HG03060 (cell line): ENCODE results near the gene TENM4.
"Not testable (repeated sequence)": the region's sequence is repeated elsewhere in the genome, so short reads cannot be mapped to it uniquely, and the experiment has no call there.

Experiments
- ATAC-seq: cut with Tn5 transposase; IDR thresholded peaks from one replicate; pipeline ENCODE4 v1.9.1; 2021; ENCODE audit warnings: low read depth, moderate number of reproducible peaks; ENCODE audit not compliant: unreplicated experiment

The TENM4 gene

DNA sequence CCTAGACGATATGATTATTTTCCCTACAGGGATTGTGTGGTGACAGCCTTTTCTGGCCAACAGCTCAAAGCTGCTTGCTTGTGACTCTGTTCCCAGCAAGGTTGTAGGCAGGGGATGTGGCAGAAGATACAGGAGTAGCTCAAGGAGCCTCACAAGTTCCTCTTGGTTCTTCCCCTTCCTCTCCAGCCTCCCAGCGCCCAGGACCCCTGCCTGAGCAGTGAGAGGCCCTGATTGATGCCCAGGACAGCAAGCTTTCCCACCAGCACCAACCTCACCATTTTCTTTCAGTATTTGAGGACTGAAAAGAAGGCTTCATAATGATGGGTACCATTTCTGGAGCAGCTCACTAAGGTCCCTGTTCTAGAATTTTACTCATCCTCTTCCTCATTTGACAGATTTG is 248.0 kb downstream of the TENM4 start:
- no peak for ATAC-seq

DNA sequence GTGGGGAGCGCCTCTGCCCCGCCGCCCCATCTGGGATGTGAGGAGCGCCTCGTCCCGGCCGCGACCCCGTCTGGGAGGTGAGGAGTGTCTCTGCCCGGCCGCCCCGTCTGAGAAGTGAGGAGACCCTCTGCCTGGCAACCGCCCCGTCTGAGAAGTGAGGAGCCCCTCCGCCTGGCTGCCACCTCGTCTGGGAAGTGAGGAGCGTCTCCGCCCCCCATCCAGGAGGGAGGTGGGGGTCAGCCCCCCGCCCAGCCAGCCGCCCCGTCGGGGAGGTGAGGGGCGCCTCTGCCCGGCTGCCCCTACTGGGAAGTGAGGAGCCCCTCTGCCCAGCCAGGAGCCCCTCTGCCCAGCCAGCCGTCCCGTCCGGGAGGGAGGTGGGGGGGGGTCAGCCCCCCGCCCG is 249.1 kb downstream of the TENM4 start:
- not testable (repeated sequence) for ATAC-seq

DNA sequence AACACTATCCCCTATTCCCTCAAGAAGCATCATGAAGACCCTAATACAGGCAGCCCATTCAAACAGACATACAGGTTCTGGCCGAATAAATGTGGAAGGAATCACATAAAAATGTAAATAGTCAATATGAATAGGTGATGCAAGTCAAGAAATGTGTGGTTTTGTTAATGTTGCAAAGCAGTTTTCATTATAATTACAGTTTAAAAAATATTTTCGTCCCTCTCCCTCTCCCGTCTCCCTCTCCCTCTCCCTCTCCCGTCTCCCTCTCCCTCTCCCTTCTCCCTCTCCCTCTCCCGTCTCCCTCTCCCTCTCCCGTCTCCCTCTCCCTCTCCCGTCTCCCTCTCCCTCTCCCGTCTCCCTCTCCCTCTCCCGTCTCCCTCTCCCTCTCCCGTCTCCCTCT is 250.3 kb downstream of the TENM4 start:
- ATAC-seq, result not testable (repeated sequence)

DNA sequence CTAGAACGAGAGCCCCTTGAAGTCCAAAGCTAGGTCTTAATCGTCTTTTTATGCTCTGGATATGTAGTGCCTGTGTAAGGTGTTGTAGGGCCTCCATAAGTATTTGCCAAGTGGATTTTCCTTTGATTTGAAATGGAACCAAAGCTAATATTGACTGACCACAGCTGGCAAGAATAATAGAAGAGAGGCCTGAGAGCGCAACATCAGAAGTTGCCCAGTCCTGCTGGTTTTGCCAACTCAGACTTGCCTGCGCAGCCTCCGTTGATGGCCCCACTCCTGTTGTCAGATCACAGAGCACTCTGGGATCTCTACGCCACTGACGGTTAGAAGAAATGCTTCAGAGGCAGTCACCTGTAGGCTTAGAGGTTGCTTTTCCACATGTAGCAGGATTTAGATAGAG is 251.2 kb downstream of the TENM4 start:
- no peak for ATAC-seq

DNA sequence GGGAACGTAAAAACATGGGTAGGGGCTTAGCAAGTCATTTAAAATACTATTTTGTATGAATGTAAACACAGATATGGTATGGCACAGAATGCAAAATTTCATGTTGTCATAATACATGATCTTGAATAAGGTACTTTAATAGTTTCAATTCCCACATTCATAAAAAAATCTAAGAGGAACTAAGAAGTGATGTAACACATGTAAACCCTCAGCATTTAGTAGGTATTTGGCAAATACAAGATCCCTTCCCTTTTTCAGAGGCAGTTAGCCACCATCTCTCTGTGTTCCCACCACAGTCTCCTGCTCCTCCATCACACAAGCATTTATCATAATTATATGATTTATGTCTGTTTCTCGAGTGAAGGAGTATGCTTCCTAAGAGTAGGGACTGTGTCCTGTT is 251.8 kb downstream of the TENM4 start:
- ATAC-seq, result no peak

DNA sequence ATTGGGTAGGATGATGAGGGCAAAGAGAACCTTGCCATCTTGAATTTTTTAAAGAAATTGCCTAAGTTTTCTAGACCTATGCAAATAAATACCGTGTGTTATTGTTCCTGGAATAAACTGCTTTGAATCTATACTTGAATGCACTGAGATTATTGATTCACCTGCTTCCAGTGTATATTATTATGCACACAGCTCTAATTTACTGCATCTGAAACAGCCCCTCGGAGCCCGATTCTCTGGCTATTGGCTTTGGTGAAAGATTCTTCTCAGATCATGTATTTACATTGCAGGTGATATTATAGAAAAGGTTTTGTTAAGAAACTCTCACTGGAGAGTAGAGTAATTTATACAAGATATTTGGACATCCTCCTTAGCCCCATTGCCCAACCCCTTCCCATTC is 254.2 kb downstream of the TENM4 start:
- ATAC-seq, result no peak

DNA sequence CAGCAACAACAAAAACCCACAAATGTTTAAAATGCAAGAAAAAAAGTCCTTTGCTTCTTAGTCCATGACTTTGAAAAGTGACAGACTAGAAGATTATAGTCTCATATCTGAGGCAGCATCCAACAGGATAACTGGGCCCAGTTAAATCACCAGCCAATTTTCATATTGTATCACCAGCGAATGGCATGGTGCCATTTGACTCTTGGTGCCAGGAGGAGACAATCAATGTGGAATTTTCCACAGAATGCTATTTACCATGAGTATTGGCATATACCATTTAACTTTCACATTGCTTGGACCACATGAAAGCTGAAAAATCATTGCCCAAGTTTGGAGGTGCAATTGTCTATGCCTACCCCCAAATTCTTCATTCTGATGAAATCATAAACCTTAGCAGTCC is 255.5 kb downstream of the TENM4 start:
- no peak for ATAC-seq

DNA sequence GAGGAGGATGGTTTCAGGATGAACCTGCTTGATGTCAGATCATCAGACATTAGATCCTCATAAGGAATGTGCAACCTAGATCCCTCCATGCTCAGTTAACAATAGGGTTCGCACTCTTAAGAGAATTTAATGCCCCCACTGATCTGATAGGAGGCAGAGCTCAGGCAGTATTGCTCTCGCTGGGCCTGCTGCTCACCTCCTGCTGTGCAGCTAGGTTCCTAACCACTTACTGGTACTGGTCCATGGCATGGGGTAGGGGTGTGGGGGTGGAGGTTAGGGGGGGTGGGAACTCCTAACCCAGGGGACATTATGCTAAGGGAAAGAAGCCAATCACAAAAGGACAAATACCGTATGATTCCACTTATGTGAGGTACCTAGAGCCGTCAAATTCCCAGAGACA is 256.5 kb downstream of the TENM4 start:
- no peak for ATAC-seq

DNA sequence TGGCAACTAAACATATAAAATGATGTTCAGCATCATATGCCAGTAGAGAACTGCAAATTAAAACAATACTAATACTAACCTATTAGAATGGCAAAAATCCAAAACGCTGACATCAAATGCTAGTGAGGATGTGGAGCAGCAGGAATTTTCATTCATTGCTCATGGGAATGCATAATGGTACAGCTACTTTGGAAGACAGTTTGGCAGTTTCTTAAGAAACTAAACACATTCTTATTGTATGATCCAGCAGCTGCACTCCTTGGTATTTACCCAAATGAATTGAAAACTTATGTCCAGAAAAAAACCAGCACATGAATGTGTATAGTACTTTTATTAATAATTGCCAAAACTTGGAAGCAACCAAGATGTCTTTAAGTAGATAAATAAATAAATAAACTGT is 258.0 kb downstream of the TENM4 start:
- ATAC-seq, result no peak

DNA sequence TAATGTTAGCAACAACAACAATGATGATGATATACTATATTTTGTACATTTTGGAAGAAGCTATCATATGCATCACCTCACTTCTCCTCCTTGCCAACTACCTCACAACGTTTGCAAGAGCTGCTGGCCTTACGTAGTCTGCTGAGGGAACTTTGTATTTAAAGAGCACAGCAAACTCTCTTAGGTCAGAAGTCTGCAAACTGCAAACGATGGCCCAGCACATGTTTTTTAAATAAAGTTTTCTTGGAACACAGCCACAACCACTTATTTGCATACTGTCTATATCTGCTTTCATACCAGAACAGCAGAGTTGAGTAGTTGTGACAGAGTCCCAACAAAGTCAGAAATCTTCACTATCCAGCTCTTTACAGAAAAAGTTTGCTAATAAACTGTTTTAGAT is 261.7 kb downstream of the TENM4 start:
- no peak for ATAC-seq

DNA sequence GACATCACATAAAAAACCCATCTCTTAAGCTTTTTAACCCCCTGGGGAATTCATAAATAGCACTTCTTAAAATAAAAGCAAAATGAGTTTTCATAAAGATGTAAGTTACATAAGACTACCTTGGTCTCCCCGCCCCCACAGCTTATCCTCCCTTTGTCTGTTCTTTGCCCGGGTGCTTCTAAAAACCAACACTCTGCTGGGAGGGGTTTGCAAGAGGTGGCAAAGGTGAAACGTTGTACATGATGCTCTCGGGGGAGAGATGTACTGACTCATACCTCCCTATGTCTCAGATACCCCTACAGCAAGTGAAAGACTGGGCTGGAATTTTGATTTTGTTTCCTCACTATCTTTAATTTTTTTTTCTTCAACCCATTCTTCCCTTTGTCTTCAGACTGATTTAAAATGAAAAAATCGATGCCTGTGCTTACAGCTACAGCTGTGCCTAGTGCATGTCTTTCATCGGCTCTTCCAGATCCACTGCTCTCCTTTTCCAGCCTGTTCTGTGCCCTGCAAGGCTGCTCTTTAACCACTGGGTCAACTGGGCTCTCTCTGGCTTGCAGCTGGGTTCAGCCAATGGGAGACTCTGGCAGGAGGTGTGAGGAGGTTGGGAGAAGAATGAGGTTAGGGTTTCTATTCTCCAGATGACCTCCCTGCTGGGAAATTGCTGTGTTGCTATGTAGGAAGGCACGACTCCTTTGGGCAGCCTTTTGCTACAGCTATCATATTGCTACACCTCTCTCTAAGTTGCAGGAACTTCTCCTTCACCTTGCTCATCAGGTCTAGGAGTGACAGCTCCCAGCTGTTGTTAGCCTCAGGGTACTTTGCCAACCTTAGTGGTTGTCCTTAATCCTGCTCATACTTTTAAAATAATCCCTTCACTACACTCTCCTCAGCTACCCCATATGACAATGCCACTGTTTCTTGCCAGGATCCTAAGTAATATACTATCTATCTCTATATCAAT is 266.5 kb downstream of the TENM4 start:
- ATAC-seq, result no peak

DNA sequence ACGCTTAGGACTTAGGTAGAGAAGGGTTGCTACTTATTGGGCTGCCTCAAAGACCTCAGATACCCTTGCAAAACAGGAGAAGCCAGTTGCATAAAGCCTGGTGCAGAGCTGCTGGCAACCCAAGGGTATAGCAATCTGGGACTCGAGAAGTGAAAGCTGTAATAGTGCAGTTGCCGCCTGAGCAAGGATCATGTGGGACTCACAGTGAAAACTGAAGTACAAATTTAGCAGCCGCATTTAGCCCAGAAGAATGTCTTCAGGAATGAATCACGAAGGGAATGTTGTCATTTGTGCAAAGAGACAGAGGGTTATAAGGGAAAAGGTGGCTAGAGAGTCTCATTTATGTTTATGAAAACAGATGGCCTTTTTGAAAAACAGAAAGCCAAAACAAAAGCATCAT is 267.2 kb downstream of the TENM4 start:
- no peak for ATAC-seq

DNA sequence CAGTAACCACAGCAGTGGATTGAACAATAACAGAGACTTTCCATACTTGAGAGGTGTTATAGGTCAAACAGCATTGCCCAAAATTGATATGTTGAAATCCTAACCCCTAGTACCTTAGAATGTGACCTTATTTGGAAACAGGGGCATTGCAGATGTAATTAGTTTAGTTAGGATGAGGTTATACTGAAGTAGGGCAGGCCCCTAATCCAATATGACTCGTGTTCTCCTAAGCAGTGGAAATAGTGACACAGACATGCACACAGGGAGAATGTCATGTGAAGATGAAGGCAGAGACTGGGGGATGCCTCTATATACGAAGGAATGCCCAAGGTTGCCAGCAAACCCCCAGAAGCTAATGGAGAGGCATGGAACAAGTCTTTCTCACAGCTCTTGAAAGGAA is 270.5 kb downstream of the TENM4 start:
- no peak for ATAC-seq

DNA sequence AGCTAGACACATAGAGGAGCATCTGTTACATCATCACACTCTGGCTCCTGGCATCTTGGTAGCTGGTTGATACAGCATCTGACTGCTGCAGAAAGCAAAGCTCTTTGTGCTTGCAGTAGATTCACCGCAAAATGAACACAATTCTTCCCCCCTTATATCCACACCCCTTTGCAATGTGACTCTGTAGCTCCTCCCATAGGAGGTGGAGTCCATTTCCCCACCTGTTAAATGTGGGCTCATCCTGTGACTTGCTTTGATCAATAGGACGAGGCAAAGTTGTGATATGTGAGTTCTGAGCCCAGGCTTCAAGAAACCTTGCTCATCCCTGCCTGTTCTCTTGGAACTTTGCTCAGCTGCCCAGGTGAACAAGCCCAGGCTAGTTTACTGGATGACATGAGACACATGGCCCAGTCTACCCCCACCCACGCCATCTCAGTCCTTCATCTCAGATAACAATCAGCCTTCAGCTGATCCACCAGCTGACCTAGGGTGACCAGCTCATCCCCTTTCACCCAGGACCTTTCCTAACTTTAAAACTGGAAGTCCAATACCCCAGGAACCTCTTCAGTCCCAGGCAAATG is 272.2 kb downstream of the TENM4 start:
- no peak for ATAC-seq

DNA sequence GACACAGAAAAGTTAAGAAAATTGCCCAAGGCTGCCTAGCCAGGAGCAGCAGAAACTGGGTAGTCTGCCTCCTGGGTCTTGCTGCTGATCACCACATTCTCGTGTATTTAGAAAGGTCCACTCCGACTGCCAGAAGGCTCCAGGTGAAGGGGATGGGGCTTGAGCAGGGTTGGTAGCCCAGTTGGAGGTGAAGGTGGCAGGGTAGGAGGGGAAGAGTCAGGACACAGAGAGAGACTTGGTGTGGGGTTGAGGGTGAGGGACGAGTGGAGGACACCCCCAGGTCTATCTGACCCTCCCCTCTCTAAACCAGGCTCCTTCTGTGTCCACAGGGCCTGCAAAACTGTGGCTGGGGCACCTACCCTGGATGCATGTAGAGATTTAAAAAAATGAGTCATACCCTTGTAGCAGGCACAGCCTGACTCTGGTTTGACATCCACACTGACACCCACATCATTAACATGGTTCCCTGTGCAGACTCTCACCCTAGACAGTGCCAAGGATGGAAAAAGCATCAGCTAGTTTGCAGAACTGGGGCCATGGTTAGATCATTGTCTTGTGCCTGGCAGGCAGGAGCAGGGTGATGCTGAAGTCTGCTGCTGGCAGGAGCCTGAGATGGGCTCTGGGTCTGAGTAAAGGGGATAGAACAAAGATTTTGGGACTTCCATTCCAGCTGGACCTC is 273.2 kb downstream of the TENM4 start:
- ATAC-seq, result no peak

DNA sequence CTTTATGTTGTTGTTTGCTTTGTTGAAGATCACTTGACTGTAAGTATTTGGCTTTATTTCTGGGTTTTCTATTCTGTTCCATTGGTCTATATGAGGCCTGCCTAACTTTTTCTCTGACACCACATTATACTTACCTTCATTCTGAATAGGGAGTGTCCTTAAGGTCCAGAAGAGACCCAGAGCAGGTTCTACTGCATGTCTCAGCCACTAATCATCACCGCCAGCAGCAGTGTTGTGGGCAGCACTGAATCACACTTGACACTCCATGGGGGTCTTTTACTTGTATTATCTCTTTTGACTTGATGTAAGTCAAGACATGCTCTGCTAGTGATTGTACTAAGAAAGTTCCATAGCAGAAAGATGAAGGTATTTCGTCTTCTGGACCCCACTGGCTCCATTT is 274.9 kb downstream of the TENM4 start:
- ATAC-seq, result no peak

DNA sequence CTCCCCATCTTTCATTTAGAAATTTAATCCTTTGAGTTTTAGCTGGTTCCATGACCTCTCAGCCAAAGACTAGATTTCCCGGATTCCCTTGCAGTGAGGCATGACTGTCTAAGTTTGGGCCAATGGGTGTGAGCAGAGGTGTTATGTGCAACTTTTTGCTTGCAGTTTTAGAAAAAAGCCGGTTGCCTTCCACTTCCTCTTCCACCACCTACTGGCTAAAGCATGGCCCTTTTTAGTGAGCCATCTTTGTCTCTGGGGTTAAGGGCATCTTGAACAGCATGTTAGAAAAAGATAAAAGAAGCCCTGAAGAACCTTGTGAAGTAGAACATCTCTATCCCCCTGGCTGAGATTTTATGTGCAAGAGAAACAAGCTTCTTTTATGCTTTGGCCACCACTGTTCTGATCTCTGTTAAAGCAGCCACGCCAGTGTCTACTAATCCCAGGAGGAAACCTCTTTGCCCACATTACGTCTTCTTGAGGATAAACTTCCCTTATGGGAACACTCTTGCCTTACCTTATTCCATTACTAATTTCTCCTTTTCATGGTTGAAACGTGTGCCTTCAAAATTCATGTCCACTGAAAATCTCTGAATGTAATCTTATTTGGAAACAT is 279.9 kb downstream of the TENM4 start:
- ATAC-seq, result no peak

DNA sequence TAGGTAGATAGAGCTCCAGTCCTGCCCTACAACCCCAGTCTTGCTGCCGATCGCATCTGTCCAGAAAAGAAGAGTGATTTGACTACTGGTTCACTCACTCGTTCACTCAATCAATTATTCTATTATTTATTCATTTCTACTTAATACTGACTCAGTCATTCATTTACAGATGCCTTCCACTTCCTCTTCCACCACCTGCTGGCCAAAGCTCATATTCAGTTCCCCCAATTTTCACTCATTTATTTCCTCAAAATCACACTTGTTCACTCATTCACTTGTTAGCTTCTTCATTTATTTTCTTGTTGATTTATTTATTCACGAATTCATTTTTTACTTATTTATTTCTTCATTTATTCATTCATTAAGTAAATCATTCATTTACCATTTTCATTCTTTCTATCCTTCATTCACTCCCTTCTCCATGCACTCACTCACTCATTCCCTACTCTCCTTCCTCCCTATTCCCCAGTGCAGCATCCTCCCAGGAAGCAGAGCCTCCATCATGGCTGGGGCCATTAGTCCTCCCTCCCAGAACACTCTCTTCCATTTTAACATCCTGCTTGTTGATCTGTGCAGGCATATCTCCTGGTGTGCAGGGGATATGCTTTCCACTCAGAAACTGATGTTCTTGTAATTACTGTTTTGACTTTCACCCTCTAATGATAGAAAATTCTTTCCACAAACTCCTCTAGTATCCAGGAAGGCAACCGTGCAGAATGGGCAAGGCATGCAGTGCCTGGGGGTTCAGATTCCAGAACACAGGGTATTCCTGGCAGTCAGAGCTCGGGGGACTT is 281.0 kb downstream of the TENM4 start:
- ATAC-seq, result no peak

DNA sequence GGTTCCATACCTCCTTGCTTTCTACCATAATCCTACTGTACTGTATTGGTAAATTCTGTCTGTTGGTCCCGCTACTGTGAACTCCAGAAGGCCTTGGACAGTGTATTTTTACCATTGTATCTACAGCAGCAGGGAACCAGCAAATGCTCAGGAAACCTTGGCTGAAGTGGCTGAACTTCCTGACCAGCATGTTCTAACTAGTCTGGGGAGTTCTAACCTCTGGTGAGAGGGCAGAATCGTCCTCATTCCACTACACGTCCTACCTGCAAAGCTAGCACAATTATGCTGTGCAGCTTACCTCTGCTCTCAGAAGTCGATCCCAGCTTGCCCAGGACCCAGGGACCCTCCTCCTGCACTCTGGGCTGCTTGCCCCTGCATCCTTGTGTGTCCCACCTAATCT is 283.1 kb downstream of the TENM4 start:
- ATAC-seq, result no peak

DNA sequence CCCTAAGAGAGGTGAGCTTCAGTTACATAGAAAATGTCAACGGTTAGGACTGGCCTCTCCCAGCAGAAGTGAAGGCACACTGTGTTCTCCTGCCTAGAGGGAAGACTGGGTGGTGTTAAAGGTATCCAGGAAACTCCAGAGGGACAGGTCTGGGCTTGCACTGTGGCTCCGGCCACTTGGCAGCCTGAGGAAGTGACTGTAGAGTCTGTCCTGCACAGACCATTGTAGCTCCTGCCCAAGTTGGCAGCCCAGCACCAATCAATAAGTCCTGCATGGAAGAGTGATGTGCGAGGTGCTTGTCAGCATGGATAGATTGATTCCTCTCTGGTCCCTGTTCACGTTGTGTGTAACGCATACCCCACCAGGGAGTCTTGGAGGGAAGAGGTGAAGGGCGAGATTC is 284.8 kb downstream of the TENM4 start:
- ATAC-seq, result no peak
